IPS-18c (cell line): ENCODE results near the gene LRRC2.

Experiments
- H3K4me3 ChIP-seq: 2 replicates; pipeline ENCODE4 v1.7.0; 2013; ENCODE audit warnings: low read depth, mild to moderate bottlenecking, low read length, moderate library complexity; ENCODE audit not compliant: insufficient read depth
- H3K9me3 ChIP-seq: one replicate; pipeline ENCODE4 v1.6.1; 2013; ENCODE audit warnings: mild to moderate bottlenecking, low read length, moderate library complexity; ENCODE audit not compliant: control insufficient read depth, insufficient read depth

The LRRC2 gene

GRCh38 chr3:46479696-46480095 is 86.4 kb downstream of the LRRC2 start:
- H3K9me3 ChIP-seq, result no peaks in the 10 kb centered on the region
- no peak overlapping the region for H3K4me3 ChIP-seq

- no peaks in the 10 kb centered on the region for H3K9me3 ChIP-seq
- no peak overlapping the region for H3K4me3 ChIP-seq
These were observed 87.1 kb downstream of the LRRC2 start for GRCh38 chr3:46479021-46479420.

- H3K9me3 ChIP-seq, result no peaks in the 10 kb centered on the region
- H3K4me3 ChIP-seq, result no peak overlapping the region
These were observed 87.8 kb downstream of the LRRC2 start for GRCh38 chr3:46478341-46478740.

- H3K4me3 ChIP-seq, result no peak overlapping the region
- no peaks in the 10 kb centered on the region for H3K9me3 ChIP-seq
These were observed 88.3 kb downstream of the LRRC2 start for GRCh38 chr3:46477756-46478155.

- Histone ChIP-seq H3K4me3 (no peak overlapping the region), H3K9me3 (no peaks in the 10 kb centered on the region)
These were observed 89.0 kb downstream of the LRRC2 start for GRCh38 chr3:46477145-46477544.

GRCh38 chr3:46472736-46473135 is 93.4 kb downstream of the LRRC2 start:
- H3K4me3 ChIP-seq, result no peak overlapping the region
- H3K9me3 ChIP-seq, result no peaks in the 10 kb centered on the region

GRCh38 chr3:46471371-46471914 is 94.7 kb downstream of the LRRC2 start:
- no peak overlapping the region for H3K4me3 ChIP-seq
- no peaks in the 10 kb centered on the region for H3K9me3 ChIP-seq

GRCh38 chr3:46470831-46471230 is 95.3 kb downstream of the LRRC2 start:
- Histone ChIP-seq H3K4me3 (no peak overlapping the region), H3K9me3 (no peaks in the 10 kb centered on the region)

- Histone ChIP-seq H3K4me3 (no peak overlapping the region), H3K9me3 (no peaks in the 10 kb centered on the region)
These were observed 96.3 kb downstream of the LRRC2 start for GRCh38 chr3:46469680-46470357.

- no peak overlapping the region for H3K4me3 ChIP-seq
- H3K9me3 ChIP-seq, result no peaks in the 10 kb centered on the region
These were observed 97.1 kb downstream of the LRRC2 start for GRCh38 chr3:46468753-46469600.

GRCh38 chr3:46467562-46467961 is 98.5 kb downstream of the LRRC2 start:
- Histone ChIP-seq H3K9me3 (no peaks in the 10 kb centered on the region), H3K4me3 (no peak overlapping the region)

- Histone ChIP-seq H3K9me3 (no peaks in the 10 kb centered on the region), H3K4me3 (no peak overlapping the region)
These were observed 99.2 kb downstream of the LRRC2 start for GRCh38 chr3:46466871-46467403.

- Histone ChIP-seq H3K4me3 (no peak overlapping the region), H3K9me3 (no peaks in the 10 kb centered on the region)
These were observed 99.8 kb downstream of the LRRC2 start for GRCh38 chr3:46466273-46466672.
